Measurements from ENCODE around the gene HPSE2.
A peak's percentile ranks its signal among the peaks of the same experiment; 100 is the strongest.
"Not testable (repeated sequence)": the region's sequence is repeated elsewhere in the genome, so short reads cannot be mapped to it uniquely, and the experiment has no call there.

The HPSE2 gene

DNA sequence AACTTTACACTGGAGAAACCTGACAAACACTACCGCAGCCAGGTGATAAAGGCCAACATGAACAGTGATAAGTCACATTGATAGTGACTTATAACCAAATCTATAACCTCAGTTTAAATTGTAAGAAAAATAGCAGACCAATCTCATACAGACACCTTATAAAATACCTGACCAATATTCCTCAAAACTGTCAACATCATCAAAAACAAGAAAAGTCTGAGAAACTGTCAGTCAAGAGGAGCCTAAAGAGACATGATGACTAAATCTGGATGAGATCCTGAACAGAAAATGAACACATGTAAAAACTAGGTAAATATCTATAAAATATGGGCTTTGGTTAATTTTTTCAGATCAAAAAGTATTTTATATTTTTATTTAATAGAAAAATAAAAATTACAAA lies 233.3 kb downstream of the HPSE2 start:
- no peak for DNase-seq

- no peak for DNase-seq
Measured at GRCh38 chr10:98997596-98997995, 238.1 kb downstream of the HPSE2 start.

- DNase-seq, result no peak
Measured at GRCh38 chr10:98994030-98994429, 241.6 kb downstream of the HPSE2 start.

GRCh38 chr10:98983751-98984150 lies 251.9 kb downstream of the HPSE2 start:
- DNase-seq, result not testable (repeated sequence)

- DNase-seq, result no peak
Measured at GRCh38 chr10:98980353-98980752, 255.3 kb downstream of the HPSE2 start.

DNA sequence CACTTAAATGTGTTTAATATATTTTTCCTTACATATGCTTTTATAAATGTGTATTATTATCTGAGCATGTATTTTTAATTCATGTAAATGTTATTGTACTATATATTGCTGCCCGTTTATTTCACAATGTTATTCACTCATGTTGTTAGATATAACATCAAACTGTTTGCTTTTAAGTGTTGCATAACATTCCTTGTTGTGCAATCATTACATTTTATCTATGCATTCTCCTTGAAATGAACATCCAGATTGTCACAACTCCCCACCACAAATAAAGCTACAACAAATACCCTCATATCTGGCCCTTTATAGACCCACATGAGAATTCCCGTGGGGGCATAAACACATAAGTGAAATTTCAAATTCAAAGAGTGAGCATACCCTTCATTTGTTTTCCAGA lies 264.2 kb downstream of the HPSE2 start:
- DNase-seq, result no peak

GRCh38 chr10:98967601-98968000 lies 268.1 kb downstream of the HPSE2 start:
- no peak for DNase-seq

- no peak for DNase-seq
Measured at GRCh38 chr10:98963608-98964007, 272.0 kb downstream of the HPSE2 start.

- DNase-seq, result no peak
Measured at GRCh38 chr10:98959379-98959778, 276.3 kb downstream of the HPSE2 start.

- no peak for DNase-seq
Measured at GRCh38 chr10:98957801-98958200, 277.9 kb downstream of the HPSE2 start.

GRCh38 chr10:98956576-98957260 lies 278.9 kb downstream of the HPSE2 start:
- no peak for DNase-seq

DNA sequence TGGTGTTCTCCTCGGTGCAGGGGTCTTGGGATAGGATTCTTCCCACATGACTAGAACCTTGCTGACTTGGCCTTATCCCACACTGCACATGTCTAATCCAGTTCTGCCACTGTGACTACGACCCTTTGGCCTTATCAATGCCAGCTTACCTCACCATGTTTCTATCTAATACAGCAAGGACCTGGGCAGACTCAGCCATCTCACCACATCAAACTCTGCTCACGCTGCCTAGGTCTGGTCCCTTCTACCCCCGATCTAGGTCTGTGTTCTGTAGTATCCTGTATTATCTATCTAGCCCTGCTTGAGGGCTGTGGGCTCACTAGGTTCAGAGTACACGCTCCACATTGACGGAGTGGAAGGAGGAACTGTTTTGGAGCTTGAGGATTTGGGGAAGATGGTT lies 282.4 kb downstream of the HPSE2 start:
- DNase-seq, result no peak

DNA sequence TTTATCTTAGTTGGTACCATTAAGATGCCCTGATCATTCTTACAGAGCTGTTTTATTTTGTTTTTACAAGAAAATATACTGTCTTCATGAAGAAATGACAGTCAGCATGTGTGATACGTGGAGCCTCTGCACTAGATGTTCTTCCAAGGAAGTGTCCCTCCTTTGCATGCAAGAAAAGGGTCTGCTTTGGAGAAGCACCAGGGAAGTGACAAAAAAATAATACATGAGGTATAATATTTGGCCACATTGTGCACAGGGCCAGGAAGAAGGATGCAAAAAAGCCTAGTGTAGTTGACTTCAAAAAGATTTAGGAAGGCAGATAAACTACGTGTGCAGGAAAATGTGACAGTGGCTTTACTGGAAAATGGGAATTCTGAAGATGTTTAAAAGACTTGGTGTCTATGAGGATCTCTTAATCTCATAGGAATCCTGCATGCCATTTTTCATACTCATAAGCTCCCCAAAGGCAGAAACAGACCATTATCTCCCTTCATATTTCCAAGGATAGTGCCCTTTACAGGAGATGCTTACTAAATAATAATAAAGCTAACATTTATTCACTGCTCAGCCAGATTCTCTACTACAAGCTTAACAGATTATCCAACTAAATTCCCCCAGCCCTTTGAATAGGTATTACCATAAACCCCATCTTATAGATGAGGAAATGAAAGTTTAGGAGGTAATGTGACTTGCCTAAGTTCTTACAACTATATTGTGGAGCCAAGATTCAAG lies 284.2 kb downstream of the HPSE2 start:
- DNase-seq, result no peak

- DNase-seq, result no peak
Measured at GRCh38 chr10:98950106-98950505, 285.5 kb downstream of the HPSE2 start.

DNA sequence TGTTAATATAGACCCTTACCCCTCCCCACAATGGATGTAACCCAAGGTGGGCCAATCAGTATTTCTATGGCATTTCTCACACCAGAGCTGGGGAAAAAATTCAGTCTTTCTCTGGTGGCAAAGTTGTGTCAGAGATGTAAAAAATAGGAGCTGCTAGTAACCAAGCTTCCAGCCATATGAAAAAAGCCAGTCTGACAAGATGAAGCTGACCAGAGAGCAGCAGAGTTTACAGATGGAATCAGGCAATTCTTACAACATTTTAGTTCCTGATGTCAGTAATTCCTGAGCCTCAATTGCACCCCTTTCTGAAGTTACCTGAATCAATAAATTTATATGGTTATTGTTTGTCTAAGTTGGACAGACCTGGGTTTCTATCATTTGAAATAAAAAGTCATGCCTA lies 286.3 kb downstream of the HPSE2 start:
- DNase-seq, result no peak

DNA sequence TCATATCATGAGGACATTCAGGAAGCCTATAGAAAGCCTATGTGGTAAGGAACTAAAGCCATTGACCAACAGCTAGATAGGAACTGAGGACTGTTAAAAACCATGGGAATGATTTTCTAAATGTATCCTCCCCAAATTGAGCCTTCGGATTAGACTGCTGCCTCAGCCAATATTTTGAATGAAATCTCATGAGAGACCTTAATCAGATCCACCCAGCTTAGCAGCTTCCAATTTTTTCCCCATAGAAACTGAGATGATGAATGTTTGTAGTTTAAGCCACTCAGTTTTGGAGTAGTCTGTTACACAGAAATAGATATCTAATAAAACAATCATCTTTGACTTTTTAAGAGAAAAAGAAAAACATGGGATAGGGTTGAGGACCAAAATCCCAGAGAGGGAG lies 292.0 kb downstream of the HPSE2 start:
- no peak for DNase-seq

- DNase-seq, result no peak
Measured at GRCh38 chr10:98929709-98930108, 305.9 kb downstream of the HPSE2 start.

- DNase-seq, result no peak
Measured at GRCh38 chr10:98925651-98926050, 310.0 kb downstream of the HPSE2 start.

GRCh38 chr10:98924526-98924925 lies 311.1 kb downstream of the HPSE2 start:
- DNase-seq, result peak; percentile 40

- no peak for DNase-seq
Measured at GRCh38 chr10:98921316-98921715, 314.3 kb downstream of the HPSE2 start.

DNA sequence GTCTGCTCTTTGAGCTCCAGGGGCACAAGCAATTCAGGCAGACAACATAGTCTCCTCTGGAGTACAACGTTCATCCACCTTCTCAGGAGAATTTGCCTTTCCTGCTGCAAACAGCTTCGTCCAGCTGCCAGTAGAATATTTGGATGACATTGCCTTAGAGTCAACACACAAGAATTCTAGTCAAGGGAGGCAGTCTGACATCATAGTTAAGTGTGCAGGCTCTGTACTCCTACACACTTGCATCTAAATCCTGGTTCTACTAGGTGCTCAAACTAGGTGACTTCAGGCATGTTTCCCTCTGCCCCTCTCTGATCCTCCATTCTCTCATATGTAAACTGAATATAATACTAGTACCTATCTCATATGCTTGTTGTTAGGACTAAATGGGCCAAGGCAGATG lies 314.8 kb downstream of the HPSE2 start:
- no peak for DNase-seq

- DNase-seq, result no peak
Measured at GRCh38 chr10:98920360-98920759, 315.3 kb downstream of the HPSE2 start.

DNA sequence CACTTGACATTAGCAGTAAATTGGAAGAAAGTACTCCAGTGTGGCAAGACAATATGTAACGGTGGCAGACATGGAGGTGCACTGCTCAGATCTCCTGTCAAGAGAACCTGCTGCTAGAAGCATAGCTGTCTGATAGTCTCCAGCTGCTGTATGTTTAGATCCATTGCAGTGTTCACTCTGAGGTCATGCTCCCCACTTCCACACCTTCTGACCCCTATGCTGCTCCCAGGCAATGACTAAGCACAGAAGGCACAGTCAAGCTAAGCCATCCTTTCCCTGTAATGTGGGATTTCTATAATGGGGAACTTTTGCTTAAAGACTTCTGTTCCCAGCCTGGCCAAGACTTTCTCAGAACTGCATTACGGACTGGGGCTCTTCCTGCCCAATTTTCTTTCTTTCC lies 315.8 kb downstream of the HPSE2 start:
- DNase-seq, result no peak

- DNase-seq, result no peak
Measured at GRCh38 chr10:98917828-98918227, 317.8 kb downstream of the HPSE2 start.
